T-helper 22 cell (primary cell): ENCODE data around the gene ROBO2.

Experiments
- DNase-seq: peaks from one replicate; pipeline ENCODE4 v3.0.0-alpha.2; 2020; ENCODE audit warnings: low read depth

The ROBO2 gene

GRCh38 chr3:77685713-77686112, 645.8 kb downstream of the ROBO2 start:
- DNase-seq, result no peak

GRCh38 chr3:77686560-77686959, 646.7 kb downstream of the ROBO2 start:
- no peak for DNase-seq

GRCh38 chr3:77687545-77687944, 647.6 kb downstream of the ROBO2 start:
- no peak for DNase-seq

- DNase-seq, result no peak
Measured at GRCh38 chr3:77690284-77690845, 650.5 kb downstream of the ROBO2 start.

GRCh38 chr3:77693147-77693546, 653.2 kb downstream of the ROBO2 start:
- no peak for DNase-seq

- DNase-seq, result no peak
Measured at GRCh38 chr3:77699125-77699691, 659.3 kb downstream of the ROBO2 start.
